Measurements from ENCODE around the gene NPDC1. TPM values are rescaled to one million over a fixed set of nuclear protein-coding genes. Genes with fewer than 3 reads are reported as not detected.

The NPDC1 gene
- total and polyA plus RNA-seq, 9 donors, result 32.1 to 63.4 (median 41.8) TPM

DNA sequence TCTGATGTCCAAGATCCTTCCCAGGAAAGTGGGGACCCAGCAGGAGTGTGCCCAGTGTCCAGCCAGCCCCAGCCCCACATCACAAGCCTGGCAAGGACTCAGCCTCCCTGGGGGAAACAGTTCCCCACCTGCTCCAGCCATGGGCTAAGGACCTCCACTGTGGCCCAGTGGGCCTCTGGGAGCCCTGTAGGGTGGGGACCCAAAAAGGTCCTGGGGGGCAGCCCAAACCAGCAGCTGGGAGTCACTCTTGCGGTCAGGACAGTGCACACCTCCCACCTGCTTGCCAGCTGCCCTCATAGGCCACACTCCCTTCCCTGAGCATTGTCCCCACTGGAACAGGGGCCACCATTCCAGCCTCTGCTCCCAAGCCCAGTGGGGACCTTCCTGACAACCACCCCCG lies 19.6 kb downstream of the NPDC1 start:
- Histone ChIP-seq H3K27me3 (ENCODE audit: control insufficient read depth, insufficient read depth, low read length) (peaks cover 5% of the 10 kb centered on the region), H3K9me3 (replicated peaks; ENCODE audit: control insufficient read depth, low read depth, low read length) (no peaks in the 10 kb centered on the region), H3K4me3 (ENCODE audit: low read length) (no peak overlapping the region), H3K27ac (ENCODE audit: low read length) (no peak overlapping the region), H3K36me3 (ENCODE audit: control insufficient read depth, insufficient read depth, low read length) (no peaks in the 10 kb centered on the region), H3K4me1 (ENCODE audit: control insufficient read depth, insufficient read depth, low read length) (peaks cover 58% of the 10 kb centered on the region)
- 100% methylated on average over 1 of the region's 2 CpGs for WGBS (ENCODE audit: insufficient coverage)
- DNase-seq, result no peak

DNA sequence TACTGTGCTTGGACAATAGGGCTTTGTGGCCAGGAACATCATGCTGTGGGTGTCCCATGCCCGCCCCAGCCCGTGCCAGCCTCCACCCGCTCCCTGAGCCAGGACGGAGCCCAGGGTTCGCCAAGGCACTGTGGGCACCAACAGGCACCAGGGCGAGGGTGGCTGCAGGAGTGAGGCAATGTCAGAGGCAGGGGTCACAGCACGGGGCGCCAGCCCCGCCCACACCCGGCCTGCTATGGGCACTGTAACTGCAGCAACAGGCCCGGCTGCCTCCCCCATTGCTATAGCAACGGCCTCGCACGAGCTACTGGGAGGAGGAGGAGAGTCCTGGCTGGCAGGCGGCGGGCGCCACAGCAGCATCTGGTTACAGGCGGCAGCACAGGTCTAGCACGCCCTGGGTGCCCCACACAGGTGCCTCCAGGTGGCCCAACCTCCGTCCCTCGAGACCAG lies 20.4 kb downstream of the NPDC1 start:
- H3K36me3 ChIP-seq (ENCODE audit: control insufficient read depth, insufficient read depth, low read length), result no peaks in the 10 kb centered on the region
- H3K27me3 ChIP-seq (ENCODE audit: control insufficient read depth, insufficient read depth, low read length), result peaks cover 5% of the 10 kb centered on the region
- no peak overlapping the region for H3K4me3 ChIP-seq (ENCODE audit: low read length)
- no peak overlapping the region for H3K27ac ChIP-seq (ENCODE audit: low read length)
- no peak for DNase-seq
- H3K4me1 ChIP-seq (ENCODE audit: control insufficient read depth, insufficient read depth, low read length), result peaks cover 50% of the 10 kb centered on the region
- H3K9me3 ChIP-seq (replicated peaks; ENCODE audit: control insufficient read depth, low read depth, low read length), result no peaks in the 10 kb centered on the region
- WGBS (ENCODE audit: insufficient coverage), result 76% methylated on average over 20 of the region's 21 CpGs

DNA sequence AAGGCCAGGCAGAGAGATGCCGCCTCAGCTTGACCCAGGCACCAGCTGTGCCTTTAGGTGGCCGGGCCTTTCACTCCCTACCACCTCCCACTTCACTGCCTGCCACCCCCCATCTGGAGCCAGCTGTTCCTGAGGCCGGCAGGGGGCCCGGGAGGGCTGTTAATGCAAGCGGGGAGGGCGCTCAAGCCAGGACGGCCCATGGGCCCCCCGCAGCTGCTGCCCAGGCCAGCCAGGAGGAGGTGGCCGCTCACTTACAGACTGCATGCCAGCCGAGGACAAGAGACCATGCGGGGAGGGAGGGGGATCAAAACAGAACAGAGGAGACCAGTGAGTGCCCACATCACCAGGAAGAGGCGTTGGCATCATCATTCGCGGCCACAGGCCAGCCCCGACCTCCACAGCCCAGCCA lies 22.4 kb downstream of the NPDC1 start:
- Histone ChIP-seq H3K27me3 (ENCODE audit: control insufficient read depth, insufficient read depth, low read length) (no peaks in the 10 kb centered on the region), H3K27ac (ENCODE audit: low read length) (no peak overlapping the region), H3K36me3 (ENCODE audit: control insufficient read depth, insufficient read depth, low read length) (peaks cover 3% of the 10 kb centered on the region), H3K9me3 (replicated peaks; ENCODE audit: control insufficient read depth, low read depth, low read length) (no peaks in the 10 kb centered on the region), H3K4me3 (ENCODE audit: low read length) (no peak overlapping the region), H3K4me1 (ENCODE audit: control insufficient read depth, insufficient read depth, low read length) (peaks cover 41% of the 10 kb centered on the region)
- 48% methylated on average over 15 of the region's 15 CpGs for WGBS (ENCODE audit: insufficient coverage)
- no peak for DNase-seq

DNA sequence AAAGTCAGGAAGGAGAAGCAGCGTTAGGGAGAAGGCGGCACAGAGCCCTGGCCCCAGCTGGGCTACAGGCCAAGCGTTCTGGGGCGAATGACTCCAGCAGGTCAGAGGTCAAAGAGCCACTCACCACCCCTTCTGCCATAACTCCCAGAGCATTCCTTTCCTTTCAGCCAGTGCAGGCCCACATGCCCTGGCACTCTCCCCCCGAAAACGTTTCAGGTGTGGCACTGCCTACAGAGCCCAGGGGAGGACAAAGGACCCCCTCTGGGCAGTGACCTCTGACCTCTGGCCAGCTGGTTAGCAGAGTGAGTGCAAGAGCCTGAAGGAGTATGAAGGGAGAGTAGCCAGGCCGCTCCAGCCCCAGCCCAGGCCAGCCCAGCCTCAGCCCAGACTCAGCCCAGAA lies 22.8 kb downstream of the NPDC1 start:
- Histone ChIP-seq H3K4me1 (ENCODE audit: control insufficient read depth, insufficient read depth, low read length) (peaks cover 38% of the 10 kb centered on the region), H3K9me3 (replicated peaks; ENCODE audit: control insufficient read depth, low read depth, low read length) (no peaks in the 10 kb centered on the region), H3K36me3 (ENCODE audit: control insufficient read depth, insufficient read depth, low read length) (peaks cover 3% of the 10 kb centered on the region), H3K27me3 (ENCODE audit: control insufficient read depth, insufficient read depth, low read length) (no peaks in the 10 kb centered on the region), H3K4me3 (ENCODE audit: low read length) (no peak overlapping the region), H3K27ac (ENCODE audit: low read length) (no peak overlapping the region)
- DNase-seq, result no peak
- WGBS (ENCODE audit: insufficient coverage), result 51% methylated on average over 5 of the region's 7 CpGs

DNA sequence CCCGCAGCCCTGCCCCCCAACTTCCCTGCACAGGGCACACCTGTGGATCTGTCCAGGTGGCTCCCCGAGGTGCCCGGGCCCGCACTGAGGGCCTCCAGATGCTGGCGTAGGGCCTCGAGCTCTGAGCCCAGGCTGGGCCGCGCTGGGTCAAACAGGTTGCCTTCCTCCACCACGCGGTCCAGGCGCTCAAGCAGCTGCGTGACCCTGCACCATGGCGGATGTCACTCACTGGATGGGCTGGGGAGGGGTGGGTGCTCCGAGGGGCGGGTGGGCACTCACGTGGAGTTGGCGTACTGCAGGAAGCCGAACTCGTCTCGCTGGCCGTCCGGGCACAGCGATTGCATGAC lies 23.3 kb downstream of the NPDC1 start:
- H3K27ac ChIP-seq (ENCODE audit: low read length), result no peak overlapping the region
- DNase-seq, result no peak
- peaks cover 3% of the 10 kb centered on the region for H3K36me3 ChIP-seq (ENCODE audit: control insufficient read depth, insufficient read depth, low read length)
- no peaks in the 10 kb centered on the region for H3K27me3 ChIP-seq (ENCODE audit: control insufficient read depth, insufficient read depth, low read length)
- 87% methylated on average over 23 of the region's 23 CpGs for WGBS (ENCODE audit: insufficient coverage)
- H3K4me1 ChIP-seq (ENCODE audit: control insufficient read depth, insufficient read depth, low read length), result peaks cover 38% of the 10 kb centered on the region
- no peak overlapping the region for H3K4me3 ChIP-seq (ENCODE audit: low read length)
- no peaks in the 10 kb centered on the region for H3K9me3 ChIP-seq (replicated peaks; ENCODE audit: control insufficient read depth, low read depth, low read length)

DNA sequence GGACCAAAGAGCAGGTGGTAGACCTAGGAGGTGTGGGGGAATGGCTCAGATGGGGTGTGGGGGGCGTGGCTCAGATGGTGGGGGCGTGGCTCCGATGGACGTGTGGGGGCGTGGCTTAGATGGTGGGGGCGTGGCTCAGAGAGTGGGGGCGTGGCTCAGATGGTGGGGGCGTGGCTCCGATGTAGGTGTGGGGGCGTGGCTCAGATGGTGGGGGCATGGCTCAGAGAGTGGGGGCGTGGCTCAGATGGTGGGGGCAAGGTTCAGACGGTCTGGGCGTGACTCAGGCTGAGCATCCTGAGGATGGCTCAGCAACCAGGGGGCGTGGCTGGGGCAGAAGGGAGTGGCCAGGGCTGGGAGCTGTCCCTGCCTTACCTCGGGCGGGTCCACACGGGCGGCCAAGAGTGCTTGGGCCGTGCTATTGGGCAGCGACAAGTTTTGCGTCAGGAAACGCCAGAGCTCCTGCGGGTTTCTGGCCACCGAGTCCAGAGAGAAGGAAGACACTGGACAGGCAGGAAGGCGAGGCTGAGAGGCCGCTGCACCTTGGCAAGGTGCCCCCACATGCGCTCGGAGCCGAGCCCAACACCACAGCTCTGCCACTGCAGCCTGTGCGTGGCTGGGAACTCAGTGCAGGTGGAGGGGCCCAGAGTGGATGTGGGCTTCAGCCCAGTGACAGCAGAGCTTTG lies 23.9 kb downstream of the NPDC1 start:
- Histone ChIP-seq H3K27ac (ENCODE audit: low read length) (no peak overlapping the region), H3K36me3 (ENCODE audit: control insufficient read depth, insufficient read depth, low read length) (peaks cover 7% of the 10 kb centered on the region), H3K4me3 (ENCODE audit: low read length) (no peak overlapping the region), H3K27me3 (ENCODE audit: control insufficient read depth, insufficient read depth, low read length) (no peaks in the 10 kb centered on the region), H3K9me3 (replicated peaks; ENCODE audit: control insufficient read depth, low read depth, low read length) (no peaks in the 10 kb centered on the region), H3K4me1 (ENCODE audit: control insufficient read depth, insufficient read depth, low read length) (peaks cover 33% of the 10 kb centered on the region)
- DNase-seq, result no peak
- 54% methylated on average over 17 of the region's 30 CpGs for WGBS (ENCODE audit: insufficient coverage)

DNA sequence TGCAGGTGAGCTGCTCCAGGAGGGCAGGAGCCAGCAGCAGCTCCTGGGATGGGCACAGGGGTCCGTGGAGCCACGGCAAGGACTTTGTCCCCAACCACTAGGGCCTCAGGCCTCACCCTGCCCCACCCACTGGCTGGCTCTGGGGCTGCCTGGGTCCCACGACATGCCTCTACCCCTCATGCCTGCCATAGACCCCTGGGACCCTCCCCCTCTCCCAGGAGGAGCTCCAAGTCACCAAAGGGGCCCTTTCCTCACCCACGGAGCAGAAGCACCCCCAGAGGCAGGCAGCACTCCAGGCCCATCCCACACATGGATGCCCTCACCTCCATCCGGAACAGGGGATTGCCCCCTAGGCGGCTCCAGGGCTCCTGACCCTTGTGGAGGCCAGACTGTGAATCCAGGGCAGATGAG lies 24.4 kb downstream of the NPDC1 start:
- Histone ChIP-seq H3K4me3 (ENCODE audit: low read length) (no peak overlapping the region), H3K27ac (ENCODE audit: low read length) (no peak overlapping the region), H3K4me1 (ENCODE audit: control insufficient read depth, insufficient read depth, low read length) (peaks cover 29% of the 10 kb centered on the region), H3K9me3 (replicated peaks; ENCODE audit: control insufficient read depth, low read depth, low read length) (no peaks in the 10 kb centered on the region), H3K27me3 (ENCODE audit: control insufficient read depth, insufficient read depth, low read length) (no peaks in the 10 kb centered on the region), H3K36me3 (ENCODE audit: control insufficient read depth, insufficient read depth, low read length) (peaks cover 13% of the 10 kb centered on the region)
- DNase-seq, result no peak
- WGBS (ENCODE audit: insufficient coverage), result 81% methylated on average over 4 of the region's 6 CpGs

DNA sequence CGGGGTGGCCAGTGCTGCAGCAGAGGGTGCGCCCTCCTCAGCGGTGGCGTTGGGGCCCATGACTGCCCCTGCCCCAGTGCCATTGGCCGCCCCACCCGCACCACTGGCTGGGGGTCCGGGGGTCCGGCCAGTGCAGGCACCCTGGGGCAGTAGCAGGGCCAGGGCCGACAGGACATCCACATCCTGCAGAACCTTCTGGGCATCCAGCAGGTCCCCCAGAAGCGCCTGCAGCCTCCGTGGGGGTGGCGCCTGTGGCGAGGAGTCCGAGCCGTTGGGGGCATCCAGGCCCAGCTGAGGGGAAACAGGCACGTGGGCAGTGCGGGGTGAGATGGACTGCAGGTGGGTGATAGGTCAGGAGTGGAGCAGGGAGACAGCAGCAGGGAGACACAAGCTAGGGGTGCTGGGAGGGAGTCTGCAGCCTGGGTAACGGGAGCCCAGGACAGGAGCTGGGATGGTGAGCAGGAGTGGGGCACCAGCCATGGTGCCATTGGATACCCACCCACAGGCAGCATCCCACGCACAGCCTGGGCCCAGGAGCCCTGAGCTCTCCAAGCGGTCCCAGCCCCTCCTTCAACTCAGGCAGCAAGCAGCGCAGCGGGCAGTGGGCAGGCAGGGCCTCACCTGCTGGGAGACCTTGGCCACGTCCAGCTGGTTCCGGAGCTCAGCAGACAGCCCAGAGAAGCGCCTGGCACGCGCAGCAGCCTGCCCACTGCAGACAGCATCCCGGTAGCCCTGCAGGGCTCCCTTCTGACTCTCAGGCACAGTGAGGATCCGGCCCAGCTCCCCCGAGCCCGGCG lies 25.0 kb downstream of the NPDC1 start:
- Histone ChIP-seq H3K27ac (ENCODE audit: low read length) (no peak overlapping the region), H3K4me1 (ENCODE audit: control insufficient read depth, insufficient read depth, low read length) (peaks cover 24% of the 10 kb centered on the region), H3K4me3 (ENCODE audit: low read length) (no peak overlapping the region), H3K27me3 (ENCODE audit: control insufficient read depth, insufficient read depth, low read length) (no peaks in the 10 kb centered on the region), H3K36me3 (ENCODE audit: control insufficient read depth, insufficient read depth, low read length) (peaks cover 19% of the 10 kb centered on the region), H3K9me3 (replicated peaks; ENCODE audit: control insufficient read depth, low read depth, low read length) (no peaks in the 10 kb centered on the region)
- no peak for DNase-seq
- WGBS (ENCODE audit: insufficient coverage), result 91% methylated on average over 31 of the region's 32 CpGs

DNA sequence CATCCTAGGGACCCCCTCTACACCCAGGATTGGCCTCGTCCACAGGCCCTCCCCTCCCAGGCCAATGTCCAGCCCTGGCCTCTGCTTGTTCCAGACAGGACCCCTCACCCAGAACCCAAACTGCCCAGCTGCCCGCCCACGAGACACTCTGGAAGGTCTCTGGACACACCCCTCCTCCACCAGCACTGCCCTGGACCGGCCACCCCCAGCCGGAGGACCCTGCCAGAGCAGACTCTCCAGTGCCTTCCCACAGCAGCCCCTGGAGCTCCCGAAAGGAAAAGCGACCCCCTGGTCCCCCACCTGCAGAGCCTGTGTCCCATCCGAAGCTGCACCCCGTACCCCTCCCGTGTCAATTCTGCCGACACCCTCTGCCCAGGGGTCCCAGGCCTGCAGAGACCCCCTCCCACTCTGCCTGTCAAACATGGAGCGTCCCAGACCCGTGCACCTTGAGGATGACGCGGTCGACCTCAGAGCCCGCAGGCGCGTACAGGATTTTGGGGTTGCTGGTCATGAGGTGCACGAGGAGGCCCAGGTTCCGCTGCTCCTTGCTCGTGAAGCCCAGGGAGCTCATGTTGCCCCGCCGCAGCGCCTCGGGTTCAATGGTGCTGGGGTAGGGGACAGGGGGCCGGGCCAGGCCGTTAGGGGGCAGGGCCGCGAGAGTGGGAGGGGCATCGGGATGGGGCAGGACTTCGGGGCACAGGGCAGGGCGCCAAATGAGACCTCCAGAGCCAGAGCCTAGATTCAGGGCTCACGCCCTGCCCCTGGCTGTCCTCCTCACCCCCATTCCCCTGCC lies 25.9 kb downstream of the NPDC1 start:
- WGBS (ENCODE audit: insufficient coverage), result 86% methylated on average over 33 of the region's 34 CpGs
- H3K4me3 ChIP-seq (ENCODE audit: low read length), result no peak overlapping the region
- H3K4me1 ChIP-seq (ENCODE audit: control insufficient read depth, insufficient read depth, low read length), result peaks cover 15% of the 10 kb centered on the region
- H3K36me3 ChIP-seq (ENCODE audit: control insufficient read depth, insufficient read depth, low read length), result peaks cover 23% of the 10 kb centered on the region
- no peak for DNase-seq
- H3K27me3 ChIP-seq (ENCODE audit: control insufficient read depth, insufficient read depth, low read length), result no peaks in the 10 kb centered on the region
- H3K9me3 ChIP-seq (replicated peaks; ENCODE audit: control insufficient read depth, low read depth, low read length), result no peaks in the 10 kb centered on the region
- no peak overlapping the region for H3K27ac ChIP-seq (ENCODE audit: low read length)

Measured in muscle of leg (tissue), 11 donors.